Astrocyte (in vitro differentiated cells and primary cell): Measurements from ENCODE around the gene CDH24.

ENCODE experiments used
- CTCF ChIP-seq: IDR thresholded peaks from 2 replicates; pipeline ENCODE4 v1.5.1; 2011; ENCODE audit warnings: low read depth, mild to moderate bottlenecking, inconsistent platforms, low read length, moderate library complexity; ENCODE audit not compliant: insufficient read depth
- EZH2 ChIP-seq: IDR thresholded peaks from 2 replicates; pipeline ENCODE4 v1.6.1; 2012; ENCODE audit warnings: mild to moderate bottlenecking, low read length, inconsistent platforms; ENCODE audit not compliant: insufficient read depth

GRCh38 chr14:23071921-23072539 is 14.7 kb upstream of the CDH24 start:
- TF ChIP-seq CTCF (no peak), EZH2 (no peak)
